HEK293 (cell line): ENCODE data around the gene LYZL4.

Experiments
- CTCF ChIA-PET: fragments of 350-600 bp; formaldehyde crosslinking; extraction: SDS; loops from one replicate; lab custom pipeline; 2021; ENCODE audit warnings: antibody characterized with exemption; lab: Yijun Ruan, JAX
- POLR2A ChIA-PET: fragments of 300-600 bp; formaldehyde crosslinking; extraction: SDS; loops from one replicate; lab custom pipeline; 2020; ENCODE audit warnings: antibody characterized with exemption, inconsistent platforms; lab: Yijun Ruan, JAX
- H3K27ac ChIP-seq: fragments of 200-500 bp; sonication (Bioruptor generic); 2 replicates; pipeline ENCODE4 v1.5.1; 2014; ENCODE audit warnings: low read depth, low read length, control low read depth, inconsistent platforms; ENCODE audit errors: extremely low read depth
- H3K36me3 ChIP-seq, 2 experiments: fragments of 200-500 bp in 1 of 2; sonication (Bioruptor generic) in 1 of 2; 1 replicate in 1 of 2; 2 replicates in 1 of 2; pipeline ENCODE4 v1.5.1; 2014 to 2017; ENCODE audit warnings: inconsistent platforms in 2 of 2, low read length in 2 of 2; ENCODE audit not compliant: control insufficient read depth in 2 of 2, insufficient read depth in 1 of 2
- H3K4me1 ChIP-seq: fragments of 200-500 bp; sonication (Bioruptor generic); 2 replicates; pipeline ENCODE4 v1.5.1; 2014; ENCODE audit warnings: mild to moderate bottlenecking, low read length, inconsistent platforms; ENCODE audit not compliant: control insufficient read depth, insufficient read depth
- H3K4me3 ChIP-seq: 2 replicates; pipeline ENCODE4 v1.5.1; 2011; ENCODE audit warnings: low read depth, mild to moderate bottlenecking, control low read depth, low read length, moderate library complexity
- H3K9me3 ChIP-seq: fragments of 200-500 bp; sonication (Bioruptor generic); 2 replicates; pipeline ENCODE4 v1.5.1; 2014; ENCODE audit warnings: low read depth, low read length, inconsistent platforms; ENCODE audit not compliant: control insufficient read depth, insufficient read depth
- BCL11B ChIP-seq: fragments of 450-650 bp; formaldehyde crosslinking; IDR thresholded peaks from 2 replicates; pipeline ENCODE4 v1.5.1; 2016; ENCODE audit warnings: low read depth, missing biosample characterization, missing genetic modification characterization
- EGR2 ChIP-seq: fragments of 450-650 bp; formaldehyde crosslinking; IDR thresholded peaks from 2 replicates; pipeline ENCODE4 v1.5.1; 2016; ENCODE audit warnings: low read depth, missing biosample characterization, missing genetic modification characterization
- RBAK ChIP-seq: fragments of 450-650 bp; formaldehyde crosslinking; IDR thresholded peaks from 2 replicates; pipeline ENCODE4 v1.5.1; 2016; ENCODE audit warnings: missing biosample characterization, missing genetic modification characterization
- ZBTB11 ChIP-seq: fragments of 450-650 bp; formaldehyde crosslinking; conservative IDR thresholded peaks from 2 replicates; pipeline ENCODE4 v1.5.1; 2016; ENCODE audit warnings: low read depth, missing biosample characterization, missing genetic modification characterization
- ZBTB6 ChIP-seq: fragments of 450-650 bp; formaldehyde crosslinking; IDR thresholded peaks from 2 replicates; pipeline ENCODE4 v1.5.1; 2017; ENCODE audit warnings: missing biosample characterization, missing genetic modification characterization
- ZFP37 ChIP-seq: fragments of 450-650 bp; formaldehyde crosslinking; IDR thresholded peaks from 2 replicates; pipeline ENCODE4 v1.5.1; 2016; ENCODE audit warnings: missing biosample characterization, missing genetic modification characterization
- ZIC2 ChIP-seq: fragments of 450-650 bp; formaldehyde crosslinking; IDR thresholded peaks from 2 replicates; pipeline ENCODE4 v1.5.1; 2016; ENCODE audit warnings: missing biosample characterization, missing genetic modification characterization
- ZNF416 ChIP-seq: fragments of 450-650 bp; formaldehyde crosslinking; IDR thresholded peaks from 2 replicates; pipeline ENCODE4 v1.5.1; 2016; ENCODE audit warnings: missing biosample characterization, missing genetic modification characterization
- ZNF433 ChIP-seq: fragments of 450-650 bp; formaldehyde crosslinking; IDR thresholded peaks from 2 replicates; pipeline ENCODE4 v1.5.1; 2016; ENCODE audit warnings: missing biosample characterization, missing genetic modification characterization, low read depth
- ZNF561 ChIP-seq: fragments of 450-650 bp; IDR thresholded peaks from 2 replicates; pipeline ENCODE4 v1.5.1; 2018; ENCODE audit warnings: missing biosample characterization, missing genetic modification characterization, borderline replicate concordance
- ZNF580 ChIP-seq: fragments of 450-650 bp; formaldehyde crosslinking; IDR thresholded peaks from 2 replicates; pipeline ENCODE4 v1.5.1; 2016; ENCODE audit warnings: missing biosample characterization, missing genetic modification characterization
- ZNF624 ChIP-seq: fragments of 450-650 bp; formaldehyde crosslinking; IDR thresholded peaks from 2 replicates; pipeline ENCODE4 v1.5.1; 2017; ENCODE audit warnings: missing biosample characterization, missing genetic modification characterization
- ZNF626 ChIP-seq: fragments of 450-650 bp; sonication (Bioruptor Pico); formaldehyde crosslinking; IDR thresholded peaks from 2 replicates; pipeline ENCODE4 v1.5.1; 2018; ENCODE audit warnings: missing biosample characterization, missing genetic modification characterization, inconsistent platforms
- ZNF776 ChIP-seq: fragments of 450-650 bp; formaldehyde crosslinking; IDR thresholded peaks from 2 replicates; pipeline ENCODE4 v1.5.0; 2017; ENCODE audit warnings: missing biosample characterization, missing genetic modification characterization, borderline replicate concordance
- ZSCAN4 ChIP-seq: fragments of 450-650 bp; formaldehyde crosslinking; IDR thresholded peaks from 2 replicates; pipeline ENCODE4 v1.5.1; 2017; ENCODE audit warnings: missing biosample characterization, missing genetic modification characterization

The LYZL4 gene

GRCh38 chr3:42408156-42408555 is 2.3 kb downstream of the LYZL4 start:
- Histone ChIP-seq H3K9me3 (no peaks in the 10 kb centered on the region), H3K4me1 (no peaks in the 10 kb centered on the region), H3K4me3 (no peak overlapping the region), H3K36me3 (no peaks in the 10 kb centered on the region), H3K27ac (no peak overlapping the region)
- ChIA-PET POLR2A (no interaction called here), CTCF (interaction anchor here (0.5 to 1.0 kb wide), 2 partner anchors 93 to 139 kb away, joined by 3 read pairs; no protein-coding TSS in a partner anchor)
- TF ChIP-seq ZBTB11 (tag by site-specific recombination) (no peak), BCL11B (tag by site-specific recombination) (no peak)

- Histone ChIP-seq H3K4me3 (no peak overlapping the region), H3K27ac (no peak overlapping the region), H3K9me3 (no peaks in the 10 kb centered on the region), H3K36me3 (no peaks in the 10 kb centered on the region), H3K4me1 (no peaks in the 10 kb centered on the region)
- CTCF ChIA-PET, result interaction anchor here (0.6 kb wide), 1 partner anchor 161 kb away, joined by 3 read pairs; no protein-coding TSS in a partner anchor
- no peak for TF ChIP-seq ZNF626 (tag by site-specific recombination)
- no peak for TF ChIP-seq ZSCAN4
- TF ChIP-seq ZFP37 (tag by site-specific recombination), result no peak
- TF ChIP-seq ZNF776 (tag by site-specific recombination), result no peak
- TF ChIP-seq RBAK, result no peak
- POLR2A ChIA-PET, result no interaction called here
Observed at GRCh38 chr3:42406727-42407450, 3.5 kb downstream of the LYZL4 start.

GRCh38 chr3:42405857-42406256 is 4.6 kb downstream of the LYZL4 start:
- H3K9me3 ChIP-seq, result no peaks in the 10 kb centered on the region
- H3K36me3 ChIP-seq, result no peaks in the 10 kb centered on the region
- H3K4me1 ChIP-seq, result no peaks in the 10 kb centered on the region
- ChIA-PET CTCF (no interaction called here), POLR2A (no interaction called here)
- TF ChIP-seq ZNF433 (tag by site-specific recombination) (no peak), ZIC2 (tag by site-specific recombination) (no peak)
- H3K27ac ChIP-seq, result no peak overlapping the region
- H3K4me3 ChIP-seq, result no peak overlapping the region

GRCh38 chr3:42403737-42404136 is 6.7 kb downstream of the LYZL4 start:
- CTCF ChIA-PET, result no interaction called here
- no peak overlapping the region for H3K4me3 ChIP-seq
- POLR2A ChIA-PET, result no interaction called here

More at GRCh38 chr3:42403737-42404136, 6.7 kb downstream of the LYZL4 start:
- Histone ChIP-seq H3K4me1 (no peaks in the 10 kb centered on the region), H3K27ac (no peak overlapping the region), H3K9me3 (no peaks in the 10 kb centered on the region), H3K36me3 (no peaks in the 10 kb centered on the region)
- TF ChIP-seq ZBTB6 (tag by site-specific recombination), result no peak
- TF ChIP-seq EGR2 (tag by site-specific recombination), result no peak
- no peak for TF ChIP-seq ZNF561 (tag by site-specific recombination)
- no peak for TF ChIP-seq ZNF624
- TF ChIP-seq ZNF416, result no peak
- no peak for TF ChIP-seq ZNF580 (tag by site-specific recombination)
